IPS-20b (cell line): ENCODE data around the gene DDX25.

Experiments used
- H3K27ac ChIP-seq: one replicate; pipeline ENCODE4 v1.5.1; 2013; ENCODE audit warnings: low read length
- H3K27me3 ChIP-seq: 2 replicates; pipeline ENCODE4 v1.6.1; 2013; ENCODE audit warnings: mild to moderate bottlenecking, low read length, inconsistent platforms; ENCODE audit not compliant: insufficient read depth
- H3K36me3 ChIP-seq: 2 replicates; pipeline ENCODE4 v1.6.1; 2013; ENCODE audit warnings: low read depth, mild to moderate bottlenecking, inconsistent platforms, low read length, moderate library complexity; ENCODE audit not compliant: insufficient read depth
- H3K4me1 ChIP-seq: 2 replicates; pipeline ENCODE4 v1.6.1; 2013; ENCODE audit warnings: mild to moderate bottlenecking, control low read depth, inconsistent platforms, low read length, moderate library complexity; ENCODE audit not compliant: insufficient read depth
- H3K4me3 ChIP-seq: 2 replicates; pipeline ENCODE4 v1.5.1; 2013; ENCODE audit warnings: mild to moderate bottlenecking, low read length, inconsistent platforms
- H3K9ac ChIP-seq: 2 replicates; pipeline ENCODE4 v1.6.1; 2013; ENCODE audit warnings: low read depth, mild to moderate bottlenecking, inconsistent platforms, low read length, moderate library complexity
- H3K9me3 ChIP-seq: 2 replicates; pipeline ENCODE4 v1.6.1; 2013; ENCODE audit warnings: mild to moderate bottlenecking, low read depth, low read length, inconsistent platforms; ENCODE audit not compliant: insufficient read depth

The DDX25 gene

DNA sequence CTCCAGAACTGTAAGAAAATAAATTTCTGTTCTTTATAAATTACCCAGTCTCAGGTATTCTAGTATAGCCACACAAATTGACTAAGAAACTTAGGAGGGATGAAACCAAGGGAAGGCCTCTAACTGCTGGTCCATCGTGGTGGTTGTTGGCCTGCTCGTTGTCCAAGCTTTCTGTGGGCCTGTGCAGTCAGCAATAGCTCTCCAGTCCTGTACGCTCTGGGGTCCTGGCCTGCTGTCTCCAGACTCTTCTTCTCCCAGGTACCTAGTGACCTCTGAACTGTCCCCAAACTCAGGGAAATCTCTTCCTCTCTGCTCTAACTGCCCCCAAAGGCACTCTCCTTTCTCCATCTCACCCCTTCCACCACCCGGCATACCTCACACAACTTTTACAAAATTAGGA, 35.8 kb downstream of the DDX25 start:
- Histone ChIP-seq H3K4me3 (no peak overlapping the region), H3K4me1 (peaks cover 6% of the 10 kb centered on the region; the same call in 1 of the 2 replicates), H3K27me3 (no peaks in the 10 kb centered on the region), H3K36me3 (no peaks in the 10 kb centered on the region), H3K9ac (no peak overlapping the region), H3K9me3 (no peaks in the 10 kb centered on the region), H3K27ac (no peak overlapping the region)

GRCh38 chr11:125941267-125941618, 36.9 kb downstream of the DDX25 start:
- Histone ChIP-seq H3K36me3 (no peaks in the 10 kb centered on the region), H3K9me3 (no peaks in the 10 kb centered on the region), H3K27ac (no peak overlapping the region), H3K4me1 (peaks cover 6% of the 10 kb centered on the region; the same call in 1 of the 2 replicates), H3K27me3 (no peaks in the 10 kb centered on the region), H3K9ac (peak overlapping the region; percentile 30; the same call in 1 of the 2 replicates), H3K4me3 (no peak overlapping the region; the same call in 1 of the 2 replicates)

GRCh38 chr11:125941619-125942611, 37.6 kb downstream of the DDX25 start:
- H3K36me3 ChIP-seq, result no peaks in the 10 kb centered on the region
- no peaks in the 10 kb centered on the region for H3K9me3 ChIP-seq
- no peak overlapping the region; the same call in 1 of the 2 replicates for H3K4me3 ChIP-seq
- no peak overlapping the region for H3K27ac ChIP-seq
- peak overlapping the region; percentile 30; the same call in 1 of the 2 replicates for H3K9ac ChIP-seq
- H3K4me1 ChIP-seq, result peaks cover 6% of the 10 kb centered on the region; the same call in 1 of the 2 replicates
- no peaks in the 10 kb centered on the region for H3K27me3 ChIP-seq

DNA sequence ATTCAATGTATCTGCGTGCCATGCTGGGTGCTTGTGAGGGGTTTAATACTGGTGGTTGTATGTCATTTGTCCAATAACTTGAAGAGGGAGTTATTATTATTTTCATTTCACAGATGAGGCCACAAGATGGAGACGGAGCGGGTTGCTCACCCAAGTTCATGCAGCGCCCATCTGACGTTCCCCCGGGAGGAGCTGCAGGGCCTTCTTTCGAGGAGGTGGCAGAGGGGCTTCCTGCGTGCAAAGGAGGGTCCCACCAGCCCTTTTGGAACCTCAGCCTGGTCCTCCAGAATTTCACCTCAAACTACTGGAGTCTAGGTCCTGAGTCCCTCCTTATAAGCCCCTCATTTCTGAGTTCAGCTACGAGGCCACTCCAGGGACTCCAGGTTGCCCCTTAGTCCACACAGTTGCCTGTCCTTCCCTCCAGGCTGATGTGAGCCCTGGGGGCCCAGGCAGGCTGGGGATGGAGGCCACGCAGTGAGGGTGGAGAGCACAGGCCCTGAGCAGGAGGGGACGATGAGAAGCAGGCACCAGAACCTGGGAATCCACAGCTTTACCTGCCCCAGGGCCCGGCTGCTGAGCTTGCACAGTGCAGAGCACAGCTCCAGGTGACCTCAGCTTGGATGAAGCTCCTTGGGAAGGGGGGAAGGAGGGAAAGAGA, 38.6 kb downstream of the DDX25 start:
- Histone ChIP-seq H3K9ac (no peak overlapping the region), H3K36me3 (no peaks in the 10 kb centered on the region), H3K9me3 (no peaks in the 10 kb centered on the region), H3K27me3 (no peaks in the 10 kb centered on the region), H3K4me1 (peaks cover 6% of the 10 kb centered on the region; the same call in 1 of the 2 replicates), H3K4me3 (no peak overlapping the region), H3K27ac (no peak overlapping the region)

DNA sequence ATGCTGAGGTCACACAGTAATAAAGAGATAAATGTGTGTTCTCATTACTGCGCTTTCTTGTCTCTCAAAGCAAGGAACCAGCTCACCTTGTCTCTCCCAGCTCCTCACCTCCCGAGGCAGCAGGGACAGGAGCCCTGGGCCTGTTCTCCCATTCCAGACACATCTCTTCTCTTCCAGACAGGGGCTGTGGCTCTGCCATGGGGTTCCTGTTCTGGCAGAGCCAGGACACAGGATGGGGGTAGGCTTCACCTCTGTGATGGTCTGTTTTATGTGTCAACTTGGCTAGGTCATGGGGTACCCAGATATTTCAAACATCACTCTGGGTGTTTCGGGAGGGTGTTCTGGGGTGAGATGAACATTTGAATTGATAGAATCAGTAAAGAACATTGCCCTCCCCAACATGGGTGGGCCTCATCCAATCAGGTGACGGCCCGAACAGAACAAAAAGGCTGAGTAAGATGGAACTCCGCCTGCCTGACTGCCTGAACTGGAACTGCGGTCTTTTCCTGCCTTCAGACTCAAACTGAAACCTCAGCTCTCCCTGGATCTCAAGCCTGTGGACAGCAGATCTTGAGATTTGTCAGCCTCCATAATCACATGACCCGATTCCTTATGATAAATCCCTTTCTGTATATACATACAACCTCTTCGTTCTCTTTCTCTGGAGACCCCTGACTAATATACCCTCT, 39.5 kb downstream of the DDX25 start:
- H3K36me3 ChIP-seq, result no peaks in the 10 kb centered on the region
- no peak overlapping the region for H3K27ac ChIP-seq
- peaks cover 6% of the 10 kb centered on the region; the same call in 1 of the 2 replicates for H3K4me1 ChIP-seq
- H3K9me3 ChIP-seq, result no peaks in the 10 kb centered on the region
- H3K9ac ChIP-seq, result no peak overlapping the region
- no peak overlapping the region for H3K4me3 ChIP-seq
- no peaks in the 10 kb centered on the region for H3K27me3 ChIP-seq

- Histone ChIP-seq H3K27ac (no peak overlapping the region), H3K9ac (no peak overlapping the region), H3K4me3 (no peak overlapping the region), H3K27me3 (no peaks in the 10 kb centered on the region), H3K4me1 (peaks cover 6% of the 10 kb centered on the region; the same call in 1 of the 2 replicates), H3K36me3 (no peaks in the 10 kb centered on the region), H3K9me3 (no peaks in the 10 kb centered on the region)
These were observed 40.2 kb downstream of the DDX25 start for GRCh38 chr11:125944350-125945010.

GRCh38 chr11:125945011-125945796, 40.9 kb downstream of the DDX25 start:
- Histone ChIP-seq H3K4me3 (no peak overlapping the region), H3K9me3 (no peaks in the 10 kb centered on the region), H3K9ac (no peak overlapping the region), H3K27ac (no peak overlapping the region), H3K27me3 (no peaks in the 10 kb centered on the region), H3K4me1 (peaks cover 6% of the 10 kb centered on the region; the same call in 1 of the 2 replicates), H3K36me3 (no peaks in the 10 kb centered on the region)

- Histone ChIP-seq H3K27ac (no peak within 1 kb of the TSS), H3K4me3 (no peak within 1 kb of the TSS), H3K4me1 (peaks cover 6% of the 10 kb centered on the region; the same call in 1 of the 2 replicates)
These were observed 41.7 kb downstream of the DDX25 start, which contains the start of gene VSIG10L2 for GRCh38 chr11:125945797-125946520. Gene VSIG10L2 (plus strand): TSS chr11:125946044. CDS start chr11:125946056, 12 bp downstream.

DNA sequence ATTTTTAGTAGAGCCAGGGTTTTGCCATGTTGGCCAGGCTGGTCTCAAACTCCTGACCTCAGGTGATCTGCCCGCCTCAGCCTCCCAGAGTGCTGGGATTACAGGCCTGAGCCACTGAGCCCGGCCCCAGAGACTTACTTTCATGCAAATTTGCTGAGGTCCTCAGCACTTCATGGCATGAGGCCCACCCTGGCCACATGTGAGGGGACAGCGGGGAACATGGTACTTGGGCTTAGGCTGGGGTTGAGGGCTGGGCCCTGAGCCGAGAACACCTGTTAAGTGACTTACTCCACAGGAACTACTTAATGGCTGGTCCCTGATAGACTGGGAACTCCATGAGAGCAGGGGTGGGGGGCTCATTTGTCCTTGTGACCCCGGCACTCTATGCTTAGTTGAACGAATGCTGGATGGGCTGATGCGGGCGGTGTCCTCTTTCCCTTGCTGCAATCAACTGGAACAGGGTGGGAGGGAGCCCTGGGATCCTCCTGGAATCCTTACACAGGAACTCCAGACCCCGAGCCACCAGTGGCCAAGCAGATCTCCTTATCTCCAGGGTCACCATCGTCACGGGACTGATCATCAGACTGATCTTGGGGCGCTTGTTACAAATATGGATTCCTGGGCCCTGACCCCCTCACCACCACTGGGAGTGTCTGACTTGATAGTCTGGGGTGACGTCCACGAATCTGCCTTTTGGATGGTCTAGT, 42.6 kb downstream of the DDX25 start:
- no peaks in the 10 kb centered on the region for H3K36me3 ChIP-seq
- no peak overlapping the region for H3K4me3 ChIP-seq
- no peak overlapping the region for H3K27ac ChIP-seq
- H3K27me3 ChIP-seq, result no peaks in the 10 kb centered on the region
- no peaks in the 10 kb centered on the region for H3K9me3 ChIP-seq
- no peaks in the 10 kb centered on the region; the same call in 1 of the 2 replicates for H3K4me1 ChIP-seq
- no peak overlapping the region for H3K9ac ChIP-seq

More at GRCh38 chr11:125945797-125946520, 41.7 kb downstream of the DDX25 start, which contains the start of gene VSIG10L2:
- Histone ChIP-seq H3K9me3 (no peaks in the 10 kb centered on the region), H3K9ac (no peak within 1 kb of the TSS), H3K36me3 (no peaks in the 10 kb centered on the region), H3K27me3 (no peaks in the 10 kb centered on the region)
